CD14-positive monocyte (primary cell): ENCODE data around the gene PRSS23. TPM values are rescaled to one million over a fixed set of nuclear protein-coding genes. Genes with fewer than 3 reads are reported as not detected.

Experiments used
- DNase-seq, 3 donors: peaks; one replicate each; pipeline ENCODE4 v3.0.0-alpha.2; 2011 to 2022
- H2AFZ ChIP-seq: 2 replicates; pipeline ENCODE4 v1.6.0; 2012; ENCODE audit warnings: mild to moderate bottlenecking, low read depth, low read length, inconsistent platforms; ENCODE audit not compliant: insufficient read depth, poor library complexity, severe bottlenecking
- H3K27ac ChIP-seq, 2 donors: 1 replicate in 1 of 2; 2 replicates in 1 of 2; pipeline ENCODE4 v1.5.1; 2012 to 2013; ENCODE audit warnings: low read length in 2 of 2, control low read depth in 1 of 2, inconsistent platforms in 1 of 2, low read depth in 1 of 2, mild to moderate bottlenecking in 1 of 2
- H3K27me3 ChIP-seq, 2 donors: one replicate each; pipeline versions ENCODE4 v1.6.0 to v1.6.1; 2011 to 2013; ENCODE audit warnings: low read length in 2 of 2; ENCODE audit not compliant: control insufficient read depth in 2 of 2, insufficient read depth in 2 of 2
- H3K36me3 ChIP-seq, 2 donors: replicated peaks in 1 of 2; 1 replicate in 1 of 2; 2 replicates in 1 of 2; pipeline versions ENCODE4 v1.5.1 to v1.6.1; 2012 to 2013; ENCODE audit warnings: low read length in 2 of 2, control low read depth in 1 of 2, inconsistent platforms in 1 of 2, mild to moderate bottlenecking in 1 of 2; ENCODE audit not compliant: insufficient read depth in 2 of 2, control insufficient read depth in 1 of 2
- H3K4me1 ChIP-seq, 2 donors: 1 replicate in 1 of 2; 2 replicates in 1 of 2; pipeline versions ENCODE4 v1.5.1 to v1.6.1; 2012 to 2013; ENCODE audit warnings: low read length in 2 of 2, control low read depth in 1 of 2, inconsistent platforms in 1 of 2, mild to moderate bottlenecking in 1 of 2, moderate library complexity in 1 of 2; ENCODE audit not compliant: insufficient read depth in 2 of 2, control insufficient read depth in 1 of 2
- H3K4me2 ChIP-seq: replicated peaks from 2 replicates; pipeline ENCODE3; 2012; ENCODE audit warnings: low read length, moderate library complexity, mild to moderate bottlenecking; ENCODE audit not compliant: poor library complexity, severe bottlenecking; ENCODE audit errors: extremely low read depth
- H3K4me3 ChIP-seq, 3 experiments: fragments of 200-600 bp in 1 of 3; sonication (generic) in 1 of 3; replicated peaks in 1 of 3; 1 replicate in 2 of 3; 2 replicates in 1 of 3; pipeline ENCODE4 v1.5.1; 2011 to 2013; ENCODE audit warnings: low read length in 3 of 3, mild to moderate bottlenecking in 3 of 3, control low read depth in 2 of 3, low read depth in 2 of 3, inconsistent platforms in 1 of 3, moderate library complexity in 1 of 3
- H3K79me2 ChIP-seq: 2 replicates; pipeline ENCODE4 v1.6.0; 2012; ENCODE audit warnings: mild to moderate bottlenecking, control low read depth, inconsistent platforms, low read length, moderate library complexity; ENCODE audit not compliant: insufficient read depth
- H3K9ac ChIP-seq: 2 replicates; pipeline ENCODE4 v1.6.0; 2017; ENCODE audit warnings: low read length, mild to moderate bottlenecking; ENCODE audit not compliant: insufficient read depth, poor library complexity, severe bottlenecking
- H3K9me3 ChIP-seq, 2 donors: replicated peaks in 1 of 2; 1 replicate in 1 of 2; 2 replicates in 1 of 2; pipeline versions ENCODE4 v1.5.1 to v1.6.1; 2012 to 2013; ENCODE audit warnings: low read length in 2 of 2, control low read depth in 1 of 2; ENCODE audit not compliant: control insufficient read depth in 1 of 2, insufficient read depth in 1 of 2
- H4K20me1 ChIP-seq: 2 replicates; pipeline ENCODE4 v1.6.0; 2012; ENCODE audit warnings: mild to moderate bottlenecking, low read length, control low read depth, moderate library complexity; ENCODE audit not compliant: insufficient read depth
- H3K27ac Mint-ChIP-seq, 7 donors: one replicate each; pipeline ENCODE4 v1.8.0; 2020; ENCODE audit warnings: mild to moderate bottlenecking in 7 of 7, mixed read lengths in 7 of 7, moderate library complexity in 6 of 7, inconsistent platforms in 2 of 7
- H3K27me3 Mint-ChIP-seq, 3 donors: one replicate each; pipeline ENCODE4 v1.8.0; 2021 to 2022; ENCODE audit warnings: low read depth in 3 of 3, mild to moderate bottlenecking in 3 of 3, mixed read lengths in 3 of 3, moderate library complexity in 3 of 3, inconsistent platforms in 1 of 3
- H3K36me3 Mint-ChIP-seq, 2 donors: one replicate each; pipeline ENCODE4 v1.8.0; 2020; ENCODE audit warnings: mixed read lengths in 2 of 2, inconsistent platforms in 1 of 2, mild to moderate bottlenecking in 1 of 2
- H3K4me1 Mint-ChIP-seq: one replicate; pipeline ENCODE4 v1.8.0; 2020; ENCODE audit warnings: mild to moderate bottlenecking, mixed read lengths
- H3K4me3 Mint-ChIP-seq, 2 donors: one replicate each; pipeline ENCODE4 v1.8.0; 2020; ENCODE audit warnings: mild to moderate bottlenecking in 2 of 2, mixed read lengths in 2 of 2, moderate library complexity in 1 of 2
- H3K9me3 Mint-ChIP-seq, 7 donors: one replicate each; pipeline ENCODE4 v1.8.0; 2020 to 2022; ENCODE audit warnings: mixed read lengths in 7 of 7, mild to moderate bottlenecking in 6 of 7, moderate library complexity in 6 of 7, inconsistent platforms in 2 of 7
- CTCF ChIP-seq: fragments of 200-600 bp; IDR thresholded peaks from one replicate; pipeline ENCODE4 v1.8.0; 2022; ENCODE audit warnings: antibody characterized with exemption, mild to moderate bottlenecking
- WGBS: methylation state at CpG from one replicate; pipeline ENCODE4 v1.1.5; 2013; ENCODE audit warnings: missing lambda C conversion rate; ENCODE audit not compliant: insufficient coverage; 5-methylcytosine and 5-hydroxymethylcytosine counted together
- intact Hi-C, 2 donors: fragments of 100-400 bp; cut with micrococcal nuclease; formaldehyde crosslinking; loops; one replicate each; pipeline versions ENCODE4 v1.15.0 to v1.15.1; 2023
- polyA plus RNA-seq, 3 donors: library from polyadenylated mRNA; depleted of rRNA in 1 of 3; unstranded in 2 of 3; stranded (reverse) in 1 of 3; fragments of 300-500 nt in 2 of 3; fragments of >200 nt in 1 of 3; fragmentation: Illumina TruSeq in 2 of 3; gene quantifications; 1 replicate in 2 of 3; 2 replicates in 1 of 3; pipeline ENCODE4 v1.2.3, GENCODE V29; 2012 to 2021

PRSS23 gene
- polyA plus RNA-seq, 3 donors = 0.08 to 0.19 TPM; not detected in 1

- no peaks in the 10 kb centered on the region for H3K79me2 ChIP-seq
- H3K36me3 Mint-ChIP-seq = no peaks in the 10 kb centered on the region
- whole genome bisulfite sequencing = no CpG with 5 or more reads among the region's 1 CpG
- intact Hi-C loops = no loop called here
- no peak overlapping the region for H3K27ac Mint-ChIP-seq
- no peak overlapping the region for H3K27ac ChIP-seq
- DNase-seq = no peak
- no peak overlapping the region for H2AFZ ChIP-seq
- H3K4me3 ChIP-seq = no peak overlapping the region
- no peaks in the 10 kb centered on the region for H4K20me1 ChIP-seq
- no peak for TF ChIP-seq CTCF
- peaks cover 0 to 4% (median 1%) of the 10 kb centered on the region in 7 donors for H3K9me3 Mint-ChIP-seq
- H3K4me2 ChIP-seq = no peak overlapping the region
- H3K9me3 ChIP-seq = no peaks in the 10 kb centered on the region
- no peaks in the 10 kb centered on the region for H3K27me3 ChIP-seq
- H3K9ac ChIP-seq = no peak overlapping the region
- no peaks in the 10 kb centered on the region for H3K4me1 ChIP-seq
- no peaks in the 10 kb centered on the region for H3K36me3 ChIP-seq
- no peaks in the 10 kb centered on the region for H3K4me1 Mint-ChIP-seq
- H3K27me3 Mint-ChIP-seq = peaks cover 0 to 2% (median 2%) of the 10 kb centered on the region in 3 donors
- H3K4me3 Mint-ChIP-seq = no peak overlapping the region
Observed at GRCh38 chr11:86760577-86760976, 39.8 kb upstream of the PRSS23 start.

- H3K4me3 Mint-ChIP-seq = no peak overlapping the region
- no peak overlapping the region for H3K27ac Mint-ChIP-seq
- DNase-seq = no peak
- no peaks in the 10 kb centered on the region for H3K27me3 ChIP-seq
- H2AFZ ChIP-seq = no peak overlapping the region
- H3K4me1 Mint-ChIP-seq = no peaks in the 10 kb centered on the region
- peaks cover 0 to 2% (median 2%) of the 10 kb centered on the region in 3 donors for H3K27me3 Mint-ChIP-seq
- H3K79me2 ChIP-seq = no peaks in the 10 kb centered on the region
- no peaks in the 10 kb centered on the region for H3K4me1 ChIP-seq
- no peak overlapping the region for H3K4me2 ChIP-seq
- H4K20me1 ChIP-seq = no peaks in the 10 kb centered on the region
- no peaks in the 10 kb centered on the region for H3K9me3 ChIP-seq
- H3K4me3 ChIP-seq = no peak overlapping the region
- no peaks in the 10 kb centered on the region for H3K36me3 ChIP-seq
- no peak for TF ChIP-seq CTCF
- peaks cover 0 to 4% (median 1%) of the 10 kb centered on the region in 7 donors for H3K9me3 Mint-ChIP-seq
- H3K36me3 Mint-ChIP-seq = no peaks in the 10 kb centered on the region
- 51% methylated on average over 2 of the region's 2 CpGs for WGBS
- H3K9ac ChIP-seq = no peak overlapping the region
- intact Hi-C loops = no loop called here
- H3K27ac ChIP-seq = no peak overlapping the region
Observed at GRCh38 chr11:86761978-86762377, 38.4 kb upstream of the PRSS23 start.
